ENCODE results near the gene FAM222A.

FAM222A gene

DNA sequence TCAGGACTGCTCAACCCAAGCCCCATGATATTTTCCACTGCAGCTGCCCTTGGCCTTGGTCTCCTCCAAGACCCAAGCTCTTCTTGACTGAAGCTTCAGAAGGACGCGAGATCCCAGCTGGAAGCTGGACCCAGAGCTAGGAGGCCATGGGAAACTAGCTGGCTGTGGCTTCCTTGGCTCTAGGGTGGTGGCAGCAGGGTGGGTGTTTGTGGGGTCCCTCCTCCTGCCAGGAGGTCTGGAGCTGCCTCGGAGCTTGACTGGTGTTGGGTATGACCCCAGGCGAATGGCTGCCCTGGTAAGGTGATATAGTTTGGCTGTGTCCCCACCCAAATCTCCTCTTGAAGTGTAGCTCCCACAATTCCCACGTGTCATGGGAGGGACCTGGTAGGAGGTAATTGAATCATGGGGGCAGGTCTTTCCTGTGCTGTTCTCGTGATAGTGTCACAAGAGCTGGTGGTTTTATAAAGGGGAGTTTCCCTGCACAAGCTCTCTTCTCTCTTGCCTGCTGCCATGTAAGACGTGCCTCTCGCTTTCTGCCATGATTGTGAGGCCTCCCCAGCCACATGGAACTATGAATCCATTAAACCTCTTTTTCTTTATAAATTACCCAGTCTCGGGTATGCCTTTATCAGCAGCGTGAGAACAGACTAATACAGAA, 68.2 kb downstream of the FAM222A start:
- H3K36me3 ChIP-seq, result no peaks in the 10 kb centered on the region

DNA sequence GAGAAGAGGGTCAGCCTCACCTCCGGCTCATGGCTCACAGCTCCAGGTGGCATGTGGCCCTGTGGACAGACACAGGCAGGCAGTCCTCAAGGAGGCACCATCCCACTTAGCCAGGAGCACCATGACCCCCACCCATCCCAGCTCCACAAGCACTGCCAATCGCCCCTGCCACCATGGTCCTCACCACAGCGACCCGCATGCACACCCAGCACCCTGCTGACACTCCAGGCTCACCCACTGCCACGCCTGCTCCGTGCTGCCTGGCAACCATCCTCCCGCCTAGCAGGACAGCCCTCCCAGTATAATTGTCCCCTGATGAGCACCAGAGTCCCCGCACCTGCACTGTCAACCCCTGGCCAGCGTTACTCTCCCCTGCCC, 68.7 kb downstream of the FAM222A start:
- Histone ChIP-seq H3K27ac (no peak overlapping the region), H3K4me2 (no peak overlapping the region), H4K20me1 (no peaks in the 10 kb centered on the region), H3K4me1 (peaks cover 6% of the 10 kb centered on the region; the same call in 1 of the 2 replicates), H3K27me3 (no peaks in the 10 kb centered on the region), H3K9me3 (peaks cover 12% of the 10 kb centered on the region), H3K9ac (no peak overlapping the region), H3K4me3 (no peak overlapping the region), H3K36me3 (no peaks in the 10 kb centered on the region)
- no peak for TF ChIP-seq Cebpa-rat (IDR thresholded peaks at IDR 0.05)

More for the DNA sequence above, 68.2 kb downstream of the FAM222A start:
- Histone ChIP-seq H3K27ac (no peak overlapping the region), H3K4me3 (no peak overlapping the region), H3K9me3 (peaks cover 12% of the 10 kb centered on the region), H3K27me3 (no peaks in the 10 kb centered on the region), H3K4me1 (peaks cover 9% of the 10 kb centered on the region; the same call in 1 of the 2 replicates), H3K9ac (no peak overlapping the region), H3K4me2 (no peak overlapping the region), H4K20me1 (no peaks in the 10 kb centered on the region)
- TF ChIP-seq Cebpa-rat (IDR thresholded peaks at IDR 0.05), result no peak

DNA sequence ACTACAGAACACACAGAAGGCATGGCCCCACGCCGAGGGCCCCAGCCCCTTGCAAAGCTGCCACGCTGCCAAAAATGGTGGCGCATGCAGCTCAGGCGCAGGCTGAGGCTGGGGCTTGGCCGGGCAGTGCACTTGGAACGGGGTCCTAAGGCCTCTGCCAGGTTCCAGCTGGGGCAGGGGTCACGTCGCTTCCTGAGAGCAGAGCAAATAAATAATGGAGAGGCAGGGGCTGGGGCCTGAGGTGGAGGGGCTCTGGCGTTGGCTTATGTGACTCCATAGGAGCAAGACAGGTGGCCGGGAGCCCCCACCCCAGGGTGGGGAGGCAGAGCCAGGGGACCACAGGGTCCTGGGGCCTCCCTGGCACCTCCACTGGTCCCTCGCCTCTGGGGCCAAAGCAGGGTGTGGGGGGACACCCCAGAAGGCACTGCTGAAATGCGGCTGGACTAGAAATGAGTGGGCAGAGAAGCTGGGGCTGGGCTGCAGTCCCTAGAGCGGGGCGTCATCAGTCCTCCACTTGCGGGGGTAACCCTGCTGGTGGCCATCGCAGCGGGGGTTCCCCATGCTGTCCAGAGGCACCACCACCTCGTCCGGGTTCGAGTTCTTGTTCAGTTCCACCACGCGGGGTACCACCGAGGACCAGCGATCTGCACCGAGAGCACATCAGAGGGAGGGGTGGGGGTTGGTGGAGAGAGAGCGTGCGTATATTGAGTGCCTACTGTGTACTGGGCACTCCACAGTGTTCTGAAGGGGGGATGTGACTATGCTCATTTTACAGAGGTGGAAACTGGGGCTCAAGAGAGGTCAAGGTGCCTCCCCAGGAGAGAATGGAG, 69.7 kb downstream of the FAM222A start:
- H3K9me3 ChIP-seq, result peaks cover 12% of the 10 kb centered on the region
- H3K9ac ChIP-seq, result no peak overlapping the region
- no peaks in the 10 kb centered on the region for H3K4me1 ChIP-seq
- no peaks in the 10 kb centered on the region for H3K27me3 ChIP-seq
- no peak overlapping the region for H3K27ac ChIP-seq
- no peaks in the 10 kb centered on the region for H3K36me3 ChIP-seq
- no peak for TF ChIP-seq Cebpa-rat (IDR thresholded peaks at IDR 0.05)
- H3K4me3 ChIP-seq, result no peak overlapping the region
- no peak overlapping the region for H3K4me2 ChIP-seq
- H4K20me1 ChIP-seq, result no peaks in the 10 kb centered on the region

DNA sequence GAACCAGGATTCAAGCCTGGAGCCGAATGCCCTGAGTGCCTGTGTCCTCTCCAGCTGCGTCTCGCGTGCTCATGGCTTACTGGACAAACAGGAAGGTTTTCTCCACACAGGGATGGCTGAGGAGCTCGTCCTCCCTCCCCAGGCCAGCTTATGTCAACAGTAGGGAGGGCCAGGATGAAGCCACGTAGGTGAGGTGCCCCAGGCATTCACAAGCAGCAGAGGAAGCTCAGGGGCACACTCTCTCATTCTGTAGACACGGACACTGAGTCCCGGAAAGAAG, 70.3 kb downstream of the FAM222A start:
- H3K27ac ChIP-seq, result no peak overlapping the region
- no peaks in the 10 kb centered on the region for H3K27me3 ChIP-seq
- H3K4me1 ChIP-seq, result no peaks in the 10 kb centered on the region
- no peak overlapping the region for H3K4me2 ChIP-seq
- H3K9me3 ChIP-seq, result peaks cover 7% of the 10 kb centered on the region
- H4K20me1 ChIP-seq, result no peaks in the 10 kb centered on the region
- no peak for TF ChIP-seq Cebpa-rat (IDR thresholded peaks at IDR 0.05)
- no peaks in the 10 kb centered on the region for H3K36me3 ChIP-seq
- no peak overlapping the region for H3K9ac ChIP-seq
- no peak overlapping the region for H3K4me3 ChIP-seq

DNA sequence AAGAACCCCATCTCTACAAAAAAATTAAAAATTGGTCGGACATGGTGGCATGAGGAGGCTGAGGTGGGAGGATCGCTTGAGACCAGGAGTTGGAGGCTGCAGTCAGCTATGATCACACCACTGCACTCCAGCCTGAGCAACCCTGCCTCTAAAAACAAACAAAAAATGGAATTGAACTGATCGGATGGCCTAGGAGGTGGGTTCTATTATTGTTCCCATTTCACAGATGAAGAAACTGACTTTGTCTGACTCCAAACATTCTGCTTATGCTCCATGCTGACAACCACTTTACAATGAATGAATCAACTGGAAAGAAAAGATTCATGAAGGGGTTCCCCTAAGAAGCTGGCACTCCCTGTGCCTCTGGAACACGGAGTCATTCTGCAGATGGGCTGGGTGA, 72.2 kb downstream of the FAM222A start:
- Histone ChIP-seq H3K27me3 (no peaks in the 10 kb centered on the region), H3K9ac (no peak overlapping the region), H3K4me3 (no peak overlapping the region), H3K9me3 (no peaks in the 10 kb centered on the region), H3K27ac (no peak overlapping the region), H4K20me1 (no peaks in the 10 kb centered on the region), H3K4me1 (no peaks in the 10 kb centered on the region), H3K36me3 (no peaks in the 10 kb centered on the region), H3K4me2 (no peak overlapping the region)
- TF ChIP-seq Cebpa-rat (IDR thresholded peaks at IDR 0.05), result no peak

DNA sequence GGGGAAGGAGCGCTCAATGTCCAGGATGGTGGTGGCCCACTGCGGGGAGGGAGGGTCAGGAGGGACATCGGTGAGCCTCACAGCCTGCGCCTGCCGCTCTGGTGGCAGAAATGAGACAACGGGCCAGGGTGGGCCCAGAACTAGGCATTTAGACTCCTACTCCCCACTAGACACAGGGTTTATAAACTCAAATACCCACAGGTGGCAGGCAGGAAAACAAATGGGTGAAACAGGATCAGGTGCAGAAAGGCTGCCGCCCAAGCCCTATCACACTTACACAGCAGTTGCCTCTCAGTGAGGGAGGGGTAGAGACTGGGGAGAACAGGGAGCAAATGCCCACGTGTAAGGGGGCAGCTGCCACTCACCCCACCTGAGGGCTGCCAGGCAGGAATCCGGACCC, 73.2 kb downstream of the FAM222A start:
- H3K4me2 ChIP-seq, result no peak overlapping the region
- H3K9ac ChIP-seq, result no peak overlapping the region
- TF ChIP-seq Cebpa-rat (IDR thresholded peaks at IDR 0.05), result no peak

DNA sequence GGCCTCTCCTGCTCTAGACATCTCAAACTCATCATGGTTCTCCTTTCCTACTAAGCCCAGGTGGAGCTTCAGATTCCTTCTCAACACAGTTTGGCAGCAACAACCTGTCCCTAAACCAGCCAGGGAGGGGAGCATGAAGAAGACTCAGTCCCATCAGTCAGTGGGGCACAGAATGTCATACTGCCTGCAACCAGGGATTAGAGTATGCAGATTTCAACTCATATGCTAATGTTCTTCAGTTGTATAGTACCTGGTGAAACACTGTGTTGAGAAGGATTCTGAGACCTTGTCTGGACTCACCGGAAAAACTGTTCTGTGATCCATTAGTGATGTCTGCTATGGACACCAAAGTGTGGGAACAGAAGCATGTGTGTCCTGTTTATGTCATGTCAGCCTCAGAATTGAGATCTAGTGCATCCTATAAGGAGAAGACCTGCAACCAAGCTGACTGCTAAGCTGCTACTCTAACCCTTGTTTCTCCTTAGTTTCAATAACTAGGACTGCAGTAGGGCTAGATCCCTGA, 76.0 kb downstream of the FAM222A start:
- no peaks in the 10 kb centered on the region for H3K27me3 ChIP-seq
- H3K9ac ChIP-seq, result no peak overlapping the region
- H3K9me3 ChIP-seq, result no peaks in the 10 kb centered on the region
- no peak overlapping the region for H3K4me3 ChIP-seq
- no peak for TF ChIP-seq Cebpa-rat (IDR thresholded peaks at IDR 0.05)
- H3K36me3 ChIP-seq, result no peaks in the 10 kb centered on the region
- no peak overlapping the region for H3K4me2 ChIP-seq
- no peaks in the 10 kb centered on the region for H4K20me1 ChIP-seq
- no peaks in the 10 kb centered on the region for H3K4me1 ChIP-seq
- no peak overlapping the region for H3K27ac ChIP-seq

More for the DNA sequence above, 73.2 kb downstream of the FAM222A start:
- H4K20me1 ChIP-seq, result no peaks in the 10 kb centered on the region
- H3K27me3 ChIP-seq, result no peaks in the 10 kb centered on the region
- no peaks in the 10 kb centered on the region for H3K36me3 ChIP-seq
- H3K9me3 ChIP-seq, result no peaks in the 10 kb centered on the region
- no peaks in the 10 kb centered on the region for H3K4me1 ChIP-seq
- no peak overlapping the region for H3K27ac ChIP-seq
- no peak overlapping the region for H3K4me3 ChIP-seq

DNA sequence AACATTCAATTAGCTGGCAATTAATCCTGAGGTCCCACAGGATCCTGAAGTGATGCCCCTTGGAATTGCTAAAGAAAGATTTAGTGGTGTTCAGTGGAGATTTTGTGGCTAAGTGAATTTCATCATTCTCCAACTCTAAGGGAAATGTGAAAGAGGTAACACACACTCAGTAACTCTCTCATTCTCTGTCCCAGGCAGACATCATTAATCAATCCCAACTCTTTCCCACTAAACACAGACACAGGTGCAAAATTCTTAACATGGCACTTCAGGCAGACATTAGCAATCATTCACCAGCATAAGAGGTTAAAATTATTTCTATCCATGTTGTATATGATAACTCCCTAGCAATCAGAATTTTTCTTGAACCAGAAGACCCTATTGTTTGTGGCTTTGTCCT, 79.4 kb downstream of the FAM222A start:
- no peak overlapping the region for H3K4me3 ChIP-seq
- H4K20me1 ChIP-seq, result no peaks in the 10 kb centered on the region
- no peaks in the 10 kb centered on the region for H3K36me3 ChIP-seq
- no peaks in the 10 kb centered on the region for H3K27me3 ChIP-seq
- H3K4me1 ChIP-seq, result no peaks in the 10 kb centered on the region
- H3K27ac ChIP-seq, result no peak overlapping the region
- no peak overlapping the region for H3K4me2 ChIP-seq
- no peak overlapping the region for H3K9ac ChIP-seq
- no peaks in the 10 kb centered on the region for H3K9me3 ChIP-seq
- TF ChIP-seq Cebpa-rat (IDR thresholded peaks at IDR 0.05), result no peak

DNA sequence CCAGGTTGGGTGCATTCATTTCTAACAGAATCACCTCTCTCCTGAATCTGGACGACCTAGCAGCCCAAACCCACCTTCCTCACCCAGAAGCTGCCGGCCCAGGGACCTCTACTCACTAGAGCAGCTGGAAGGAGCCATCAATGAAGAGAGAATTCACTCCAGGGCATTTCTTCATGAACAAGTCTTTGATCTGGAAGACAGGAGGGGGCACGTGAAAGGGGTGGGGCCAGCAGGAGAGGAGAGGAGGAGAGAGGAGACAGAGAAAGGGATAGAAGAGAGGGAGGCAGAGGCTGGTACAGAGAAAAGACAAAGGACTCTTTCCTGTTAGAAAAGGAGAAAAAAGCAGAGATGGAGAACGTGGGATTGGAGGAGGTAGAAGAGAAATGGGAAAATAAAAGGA, 79.8 kb downstream of the FAM222A start:
- H3K9me3 ChIP-seq, result no peaks in the 10 kb centered on the region

DNA sequence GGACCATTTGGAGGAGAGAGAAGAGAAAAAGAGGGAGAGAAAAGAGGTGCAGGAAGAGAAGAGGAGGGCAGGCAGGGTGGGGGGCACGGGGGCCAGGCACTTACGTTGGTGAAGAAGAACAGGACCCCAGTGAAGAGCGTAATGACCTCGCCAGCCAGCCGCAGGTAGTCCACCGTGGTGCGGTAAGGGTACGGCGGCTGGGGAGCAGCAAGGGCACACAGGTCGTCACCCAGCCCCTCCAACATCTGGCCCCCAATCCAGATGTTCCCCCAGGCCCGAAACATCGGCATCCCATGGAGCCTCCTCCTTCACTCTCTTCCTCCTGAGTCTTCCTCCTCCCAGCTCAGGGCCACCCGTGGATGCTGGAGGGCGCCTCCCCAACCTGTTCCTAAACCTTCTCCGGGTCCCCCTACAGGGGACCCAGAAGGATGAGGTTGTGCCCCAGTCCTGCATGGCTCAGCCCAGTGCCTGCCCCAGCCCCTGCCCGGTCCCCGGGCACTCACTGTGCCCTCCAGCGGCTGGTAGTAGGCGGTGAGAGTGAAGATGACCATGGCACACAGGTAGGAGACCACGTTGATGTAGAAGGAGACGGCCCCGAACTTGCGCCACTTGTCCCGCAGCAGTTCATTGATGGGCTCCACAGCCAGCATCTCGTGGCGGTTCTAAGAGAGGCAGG, 80.3 kb downstream of the FAM222A start:
- H3K9me3 ChIP-seq, result no peaks in the 10 kb centered on the region
- H3K4me2 ChIP-seq, result no peak overlapping the region
- H4K20me1 ChIP-seq, result no peaks in the 10 kb centered on the region
- H3K9ac ChIP-seq, result no peak overlapping the region
- no peak overlapping the region for H3K4me3 ChIP-seq
- no peak overlapping the region for H3K27ac ChIP-seq
- no peaks in the 10 kb centered on the region for H3K27me3 ChIP-seq
- H3K36me3 ChIP-seq, result no peaks in the 10 kb centered on the region
- no peak for TF ChIP-seq Cebpa-rat (IDR thresholded peaks at IDR 0.05)
- no peaks in the 10 kb centered on the region for H3K4me1 ChIP-seq

More for the DNA sequence above, 79.8 kb downstream of the FAM222A start:
- H3K4me1 ChIP-seq, result no peaks in the 10 kb centered on the region
- no peak overlapping the region for H3K4me2 ChIP-seq
- H3K4me3 ChIP-seq, result no peak overlapping the region
- no peaks in the 10 kb centered on the region for H3K36me3 ChIP-seq
- no peaks in the 10 kb centered on the region for H3K27me3 ChIP-seq
- H3K27ac ChIP-seq, result no peak overlapping the region
- TF ChIP-seq Cebpa-rat (IDR thresholded peaks at IDR 0.05), result no peak
- no peak overlapping the region for H3K9ac ChIP-seq
- H4K20me1 ChIP-seq, result no peaks in the 10 kb centered on the region

Measured in BLaER1 (cell line).